AG10803 (cell line): ENCODE results near the gene SRP54.
A peak's percentile ranks its signal among the peaks of the same experiment; 100 is the strongest.

Experiments
- DNase-seq: peaks from one replicate; pipeline ENCODE4 v3.0.0; 2010; ENCODE audit warnings: low read depth
- H3K4me3 ChIP-seq: 2 replicates; pipeline ENCODE4 v1.5.1; 2011; ENCODE audit warnings: mild to moderate bottlenecking, low read length, control low read depth
- CTCF ChIP-seq: conservative IDR thresholded peaks from 2 replicates; pipeline ENCODE4 v1.5.1; 2011; ENCODE audit warnings: mild to moderate bottlenecking, low read length, control low read depth, inconsistent platforms

SRP54 gene

GRCh38 chr14:34983148-34983760 lies 462 bp downstream of the SRP54 start:
- H3K4me3 ChIP-seq = peak overlapping the region; percentile 96
- DNase-seq = no peak
- no peak for TF ChIP-seq CTCF

- DNase-seq = no peak
- TF ChIP-seq CTCF = no peak
- peak overlapping the region; percentile 96 for H3K4me3 ChIP-seq
Observed at GRCh38 chr14:34983786-34984185, 994 bp downstream of the SRP54 start.

- no peak for TF ChIP-seq CTCF
- no peak overlapping the region for H3K4me3 ChIP-seq
- DNase-seq = no peak
Observed at GRCh38 chr14:34985740-34986139, 2.9 kb downstream of the SRP54 start.

- TF ChIP-seq CTCF = no peak
- H3K4me3 ChIP-seq = no peak overlapping the region
Observed at GRCh38 chr14:34987180-34987579, 4.4 kb downstream of the SRP54 start.

GRCh38 chr14:34989762-34990161 lies 7.0 kb downstream of the SRP54 start:
- TF ChIP-seq CTCF = no peak
- no peak for DNase-seq
- no peak overlapping the region for H3K4me3 ChIP-seq

More at GRCh38 chr14:34987180-34987579, 4.4 kb downstream of the SRP54 start:
- DNase-seq = no peak

- DNase-seq = no peak
- no peak for TF ChIP-seq CTCF
- H3K4me3 ChIP-seq = no peak overlapping the region
Observed at GRCh38 chr14:34993426-34993825, 10.6 kb downstream of the SRP54 start.

- TF ChIP-seq CTCF = no peak
- H3K4me3 ChIP-seq = no peak overlapping the region
- DNase-seq = no peak
Observed at GRCh38 chr14:34994668-34995067, 11.9 kb downstream of the SRP54 start.
